Neutrophil (primary cell): ENCODE measurements around the gene CAST.
"Not testable (repeated sequence)": the region's sequence is repeated elsewhere in the genome, so short reads cannot be mapped to it uniquely, and the experiment has no call there.

ENCODE experiments used
- H3K27ac ChIP-seq: fragments of 200-600 bp; sonication (generic); 2 replicates; pipeline ENCODE4 v1.5.1; 2016; ENCODE audit warnings: mild to moderate bottlenecking, moderate library complexity
- H3K27me3 ChIP-seq: fragments of 200-600 bp; sonication (generic); 2 replicates; pipeline ENCODE4 v1.6.0; 2016; ENCODE audit warnings: mild to moderate bottlenecking
- H3K36me3 ChIP-seq: fragments of 200-600 bp; sonication (generic); 2 replicates; pipeline ENCODE4 v1.5.1; 2017
- H3K4me1 ChIP-seq, 2 experiments: fragments of 200-600 bp in 1 of 2; sonication (generic) in 1 of 2; 1 replicate in 1 of 2; 2 replicates in 1 of 2; pipeline versions ENCODE4 v1.5.1 to v1.6.1; 2013 to 2016; ENCODE audit warnings: low read depth in 1 of 2, low read length in 1 of 2, mild to moderate bottlenecking in 1 of 2, moderate library complexity in 1 of 2; ENCODE audit not compliant: control insufficient read depth in 1 of 2, insufficient read depth in 1 of 2
- H3K4me3 ChIP-seq, 2 experiments: fragments of 200-600 bp in 1 of 2; sonication (generic) in 1 of 2; 1 replicate in 1 of 2; 2 replicates in 1 of 2; pipeline ENCODE4 v1.5.1; 2013 to 2016; ENCODE audit warnings: low read depth in 1 of 2, low read length in 1 of 2, mild to moderate bottlenecking in 1 of 2, moderate library complexity in 1 of 2
- H3K9me3 ChIP-seq: fragments of 200-600 bp; sonication (generic); 2 replicates; pipeline ENCODE4 v1.5.1; 2016
- CTCF ChIP-seq: fragments of 200-600 bp; sonication (generic); IDR thresholded peaks from 2 replicates; pipeline ENCODE4 v1.5.1; 2016; ENCODE audit warnings: antibody characterized with exemption

Gene CAST

GRCh38 chr5:96743805-96744204, 81.6 kb downstream of the CAST start:
- peak overlapping the region; percentile 80 for H3K27ac ChIP-seq
- H3K36me3 ChIP-seq: peaks cover 90% of the 10 kb centered on the region

GRCh38 chr5:96744218-96744617, 82.0 kb downstream of the CAST start:
- not testable (repeated sequence) for H3K9me3 ChIP-seq, H3K4me3 ChIP-seq, H3K27me3 ChIP-seq
- peaks cover 90% of the 10 kb centered on the region for H3K36me3 ChIP-seq
- peaks cover 27 to 30% of the 10 kb centered on the region in 2 experiments for H3K4me1 ChIP-seq
- H3K27ac ChIP-seq: peak overlapping the region; percentile 80

More at GRCh38 chr5:96743805-96744204, 81.6 kb downstream of the CAST start:
- no peaks in the 10 kb centered on the region for H3K9me3 ChIP-seq
- H3K27me3 ChIP-seq: no peaks in the 10 kb centered on the region
- no peak for TF ChIP-seq CTCF
- H3K4me3 ChIP-seq: no peak overlapping the region
- H3K4me1 ChIP-seq: peaks cover 27 to 30% of the 10 kb centered on the region in 2 experiments

- Histone ChIP-seq H3K36me3 (peaks cover 90% of the 10 kb centered on the region), H3K4me1 (peaks cover 27 to 33% of the 10 kb centered on the region in 2 experiments), H3K9me3 (no peaks in the 10 kb centered on the region), H3K27ac (no peak overlapping the region), H3K4me3 (no peak overlapping the region), H3K27me3 (no peaks in the 10 kb centered on the region)
- TF ChIP-seq CTCF: no peak
These were observed 82.8 kb downstream of the CAST start for GRCh38 chr5:96745025-96745424.

- peaks cover 29 to 42% of the 10 kb centered on the region in 2 experiments for H3K4me1 ChIP-seq
- no peak overlapping the region for H3K4me3 ChIP-seq
- H3K9me3 ChIP-seq: no peaks in the 10 kb centered on the region
- peaks cover 89% of the 10 kb centered on the region for H3K36me3 ChIP-seq
- TF ChIP-seq CTCF: no peak
- H3K27me3 ChIP-seq: no peaks in the 10 kb centered on the region
- no peak overlapping the region for H3K27ac ChIP-seq
These were observed 83.8 kb downstream of the CAST start for GRCh38 chr5:96745844-96746531.

- no peak overlapping the region for H3K27ac ChIP-seq
- no peaks in the 10 kb centered on the region for H3K9me3 ChIP-seq
- no peak for TF ChIP-seq CTCF
- no peak overlapping the region for H3K4me3 ChIP-seq
- H3K27me3 ChIP-seq: no peaks in the 10 kb centered on the region
- peaks cover 33 to 44% of the 10 kb centered on the region in 2 experiments for H3K4me1 ChIP-seq
- peaks cover 86% of the 10 kb centered on the region for H3K36me3 ChIP-seq
These were observed 85.5 kb downstream of the CAST start for GRCh38 chr5:96747720-96748119.

GRCh38 chr5:96750110-96750822, 88.1 kb downstream of the CAST start:
- no peaks in the 10 kb centered on the region for H3K27me3 ChIP-seq
- peaks cover 20 to 32% of the 10 kb centered on the region in 2 experiments for H3K4me1 ChIP-seq
- no peak overlapping the region for H3K4me3 ChIP-seq
- peaks cover 90% of the 10 kb centered on the region for H3K36me3 ChIP-seq
- H3K27ac ChIP-seq: peak overlapping the region; percentile 62
- no peak for TF ChIP-seq CTCF
- H3K9me3 ChIP-seq: no peaks in the 10 kb centered on the region
